Endothelial cell of umbilical vein (primary cell): ENCODE measurements around the gene CHST3.

ENCODE experiments used
- CTCF ChIP-seq, 2 donors: IDR thresholded peaks; 1 replicate in 1 of 2; 2 replicates in 1 of 2; pipeline ENCODE4 v1.5.1; 2011; ENCODE audit warnings: low read length in 2 of 2, mild to moderate bottlenecking in 2 of 2, moderate library complexity in 2 of 2, control low read depth in 1 of 2, inconsistent platforms in 1 of 2, low read depth in 1 of 2; ENCODE audit not compliant: insufficient read depth in 1 of 2; ENCODE audit errors: extremely low read depth in 1 of 2
- EZH2 ChIP-seq: IDR thresholded peaks from 2 replicates; pipeline ENCODE4 v1.6.1; 2012; ENCODE audit warnings: borderline replicate concordance, low read depth, mild to moderate bottlenecking, moderate library complexity, low read length, inconsistent platforms; ENCODE audit not compliant: severe bottlenecking
- FOS ChIP-seq: IDR thresholded peaks from 2 replicates; pipeline ENCODE4 v1.6.1; 2011; ENCODE audit warnings: mild to moderate bottlenecking, low read length, moderate library complexity, borderline replicate concordance; ENCODE audit not compliant: insufficient read depth
- GATA2 ChIP-seq: IDR thresholded peaks from 2 replicates; pipeline ENCODE4 v1.7.0; 2011; ENCODE audit warnings: low read depth, mild to moderate bottlenecking, moderate library complexity, mixed read lengths, low read length; ENCODE audit not compliant: insufficient read length, insufficient read depth
- JUN ChIP-seq: IDR thresholded peaks from 2 replicates; pipeline ENCODE4 v1.6.1; 2011; ENCODE audit warnings: borderline replicate concordance, low read depth; ENCODE audit not compliant: insufficient read length, insufficient read depth
- MAX ChIP-seq: IDR thresholded peaks from 2 replicates; pipeline ENCODE4 v1.6.1; 2011; ENCODE audit not compliant: insufficient read depth, insufficient read length
- MYC ChIP-seq: IDR thresholded peaks from one replicate; pipeline ENCODE4 v1.6.1; 2011; ENCODE audit warnings: mild to moderate bottlenecking, low read depth, low read length
- POLR2A ChIP-seq: IDR thresholded peaks from 2 replicates; pipeline ENCODE4 v1.6.1; 2012; ENCODE audit warnings: low read depth, mild to moderate bottlenecking, control low read depth, low read length
- POLR2AphosphoS5 ChIP-seq: IDR thresholded peaks from 2 replicates; pipeline ENCODE4 v1.6.1; 2012; ENCODE audit warnings: low read depth, mild to moderate bottlenecking, control low read depth, low read length, moderate library complexity; ENCODE audit not compliant: insufficient read depth

- no peak for TF ChIP-seq CTCF (IDR thresholded peaks at IDR 0.05; ENCODE audit: extremely low read depth in 1 of 2, insufficient read depth in 1 of 2, low read depth in 1 of 2, low read length in 2 of 2)
- TF ChIP-seq MAX = no peak
- no peak for TF ChIP-seq EZH2
- TF ChIP-seq POLR2A = no peak
- no peak for TF ChIP-seq POLR2AphosphoS5
- TF ChIP-seq JUN = no peak
- TF ChIP-seq MYC = no peak
- TF ChIP-seq GATA2 = no peak
- TF ChIP-seq FOS = no peak
These were observed 36.2 kb downstream of the CHST3 start for GRCh38 chr10:72000073-72001032.
